Effector memory CD4-positive, alpha-beta T cell (primary cell): ENCODE measurements around the gene SNX32.

ENCODE experiments used
- DNase-seq, 3 donors: peaks; one replicate each; pipeline ENCODE4 v3.0.0-alpha.2; 2020
- H3K27ac ChIP-seq: 2 replicates; pipeline ENCODE4 v1.7.0; 2013; ENCODE audit warnings: mild to moderate bottlenecking, low read length, moderate library complexity; ENCODE audit not compliant: insufficient read depth, poor library complexity, severe bottlenecking
- H3K27me3 ChIP-seq: replicated peaks from 2 replicates; pipeline ENCODE4 v1.7.0; 2013; ENCODE audit warnings: mild to moderate bottlenecking, low read length; ENCODE audit not compliant: insufficient read depth, control insufficient read depth, poor library complexity, severe bottlenecking
- H3K36me3 ChIP-seq: 2 replicates; pipeline ENCODE4 v1.7.0; 2013; ENCODE audit warnings: mild to moderate bottlenecking, low read length, moderate library complexity; ENCODE audit not compliant: control insufficient read depth, insufficient read depth
- H3K4me1 ChIP-seq: 2 replicates; pipeline ENCODE4 v1.7.0; 2013; ENCODE audit warnings: low read length, mild to moderate bottlenecking; ENCODE audit not compliant: control insufficient read depth, insufficient read depth, poor library complexity, severe bottlenecking
- H3K4me3 ChIP-seq: 2 replicates; pipeline ENCODE4 v1.7.0; 2013; ENCODE audit warnings: low read length, low read depth, mild to moderate bottlenecking; ENCODE audit not compliant: insufficient read depth, poor library complexity, severe bottlenecking
- H3K9me3 ChIP-seq: 2 replicates; pipeline ENCODE4 v1.7.0; 2013; ENCODE audit warnings: mild to moderate bottlenecking, low read length, moderate library complexity; ENCODE audit not compliant: control insufficient read depth

Gene SNX32

DNA sequence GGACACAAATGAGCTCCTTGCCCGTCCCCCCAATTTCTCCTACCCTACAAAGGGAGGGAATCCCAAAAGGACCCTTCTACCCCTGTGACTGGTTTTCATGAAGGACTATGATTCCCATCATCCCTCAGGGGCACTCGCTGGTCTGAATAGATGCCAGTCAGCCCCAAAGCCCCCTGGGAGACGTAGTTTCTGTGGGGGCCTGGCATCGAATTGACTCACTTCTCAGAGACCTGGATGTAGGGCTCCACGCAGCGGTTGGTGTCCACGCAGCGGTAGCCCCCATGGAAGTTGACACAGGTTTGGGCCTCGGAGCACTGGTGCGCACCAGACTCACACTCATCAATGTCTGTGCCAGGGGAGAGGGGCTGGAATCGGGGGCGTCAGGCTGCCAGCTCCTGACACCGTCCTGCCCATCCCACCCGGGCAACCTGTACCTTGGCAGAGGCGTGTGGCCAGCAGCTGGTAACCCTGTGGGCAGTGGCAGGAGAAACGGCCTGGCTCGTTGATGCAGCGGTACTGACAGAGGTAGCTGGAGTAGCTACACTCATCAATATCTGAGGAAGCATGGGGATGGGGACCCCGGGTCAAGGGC, 34.4 kb downstream of the SNX32 start:
- Histone ChIP-seq H3K27me3 (no peaks in the 10 kb centered on the region), H3K4me1 (peaks cover 5% of the 10 kb centered on the region), H3K27ac (no peak overlapping the region), H3K9me3 (no peaks in the 10 kb centered on the region), H3K4me3 (no peak overlapping the region), H3K36me3 (peaks cover 42% of the 10 kb centered on the region)
- no peak for DNase-seq

DNA sequence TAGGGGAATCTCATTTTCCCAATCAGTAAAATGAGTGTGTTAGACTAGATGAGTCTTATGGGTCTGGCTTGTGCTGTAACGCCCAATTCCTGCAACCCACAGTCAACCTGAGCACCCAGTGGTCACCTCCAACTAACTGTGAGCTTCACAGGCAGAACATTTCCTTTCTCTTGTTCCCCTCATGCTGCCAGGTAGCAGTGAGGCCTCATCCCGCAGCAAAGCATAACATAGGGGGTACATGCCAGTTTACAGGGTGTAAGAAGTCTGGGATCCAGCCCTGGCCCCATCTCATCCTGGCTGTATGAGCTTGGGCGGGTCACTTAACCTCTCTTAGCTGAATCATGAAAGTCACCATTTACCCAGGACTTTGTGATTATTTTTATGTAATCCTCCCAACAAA, 35.1 kb downstream of the SNX32 start:
- no peaks in the 10 kb centered on the region for H3K9me3 ChIP-seq
- no peak for DNase-seq
- H3K36me3 ChIP-seq = peaks cover 35% of the 10 kb centered on the region
- peaks cover 6% of the 10 kb centered on the region for H3K4me1 ChIP-seq
- H3K4me3 ChIP-seq = no peak overlapping the region
- no peak overlapping the region for H3K27ac ChIP-seq
- H3K27me3 ChIP-seq = no peaks in the 10 kb centered on the region

DNA sequence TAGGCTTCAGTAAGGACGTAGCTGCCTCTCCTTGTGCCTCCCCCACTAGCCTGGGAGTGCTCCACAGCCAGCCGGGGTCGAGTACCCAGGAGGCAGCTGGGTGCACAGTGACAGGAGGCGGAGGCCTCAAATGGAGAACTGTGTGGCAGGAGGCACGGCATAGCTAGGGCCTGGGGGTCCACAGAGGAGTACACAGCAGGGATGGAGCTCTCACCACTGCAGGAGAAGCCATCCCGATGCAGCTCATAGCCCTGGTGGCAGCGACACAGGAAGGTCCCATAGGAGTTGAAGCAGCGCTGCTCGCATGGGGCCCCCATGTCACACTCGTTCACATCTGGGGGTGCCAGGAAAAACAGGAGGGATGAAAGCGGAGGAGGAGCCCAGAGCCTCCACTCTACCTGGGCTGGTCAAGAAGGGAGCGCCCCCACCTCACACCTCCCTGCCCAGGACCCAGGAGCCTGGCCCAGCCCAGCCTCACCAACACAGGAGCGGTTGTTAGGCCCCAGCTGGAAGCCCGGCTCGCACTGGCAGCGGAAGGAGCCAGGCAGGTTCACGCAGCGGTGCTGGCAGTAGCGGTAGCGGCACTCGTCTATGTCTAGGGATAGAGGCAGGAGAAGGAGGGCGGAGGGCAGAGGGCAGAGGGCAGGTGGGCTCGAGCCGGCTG, 36.0 kb downstream of the SNX32 start:
- Histone ChIP-seq H3K4me1 (peaks cover 6% of the 10 kb centered on the region), H3K4me3 (no peak overlapping the region), H3K27ac (no peak overlapping the region), H3K27me3 (no peaks in the 10 kb centered on the region), H3K36me3 (peaks cover 26% of the 10 kb centered on the region), H3K9me3 (no peaks in the 10 kb centered on the region)
- DNase-seq = no peak

DNA sequence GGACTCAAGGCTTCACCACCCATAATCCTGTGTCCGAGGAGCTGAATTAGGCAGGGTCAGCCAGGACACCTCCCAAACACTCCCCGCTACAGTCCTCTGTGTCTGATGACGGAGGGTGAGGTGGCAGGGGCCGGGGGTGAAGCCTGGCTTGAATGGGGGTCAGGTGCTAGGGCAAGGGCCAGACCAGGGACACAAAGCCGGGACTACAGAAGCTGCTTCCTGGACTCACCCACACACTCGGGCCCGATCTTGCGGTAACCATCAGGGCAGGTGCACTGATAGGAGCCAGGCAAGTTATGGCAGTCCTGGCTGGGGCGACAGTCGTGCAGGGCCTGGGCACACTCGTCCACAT, 36.5 kb downstream of the SNX32 start:
- Histone ChIP-seq H3K36me3 (peaks cover 21% of the 10 kb centered on the region), H3K4me3 (no peak overlapping the region), H3K27ac (no peak overlapping the region), H3K9me3 (no peaks in the 10 kb centered on the region), H3K27me3 (no peaks in the 10 kb centered on the region), H3K4me1 (peaks cover 6% of the 10 kb centered on the region)
- DNase-seq = no peak

DNA sequence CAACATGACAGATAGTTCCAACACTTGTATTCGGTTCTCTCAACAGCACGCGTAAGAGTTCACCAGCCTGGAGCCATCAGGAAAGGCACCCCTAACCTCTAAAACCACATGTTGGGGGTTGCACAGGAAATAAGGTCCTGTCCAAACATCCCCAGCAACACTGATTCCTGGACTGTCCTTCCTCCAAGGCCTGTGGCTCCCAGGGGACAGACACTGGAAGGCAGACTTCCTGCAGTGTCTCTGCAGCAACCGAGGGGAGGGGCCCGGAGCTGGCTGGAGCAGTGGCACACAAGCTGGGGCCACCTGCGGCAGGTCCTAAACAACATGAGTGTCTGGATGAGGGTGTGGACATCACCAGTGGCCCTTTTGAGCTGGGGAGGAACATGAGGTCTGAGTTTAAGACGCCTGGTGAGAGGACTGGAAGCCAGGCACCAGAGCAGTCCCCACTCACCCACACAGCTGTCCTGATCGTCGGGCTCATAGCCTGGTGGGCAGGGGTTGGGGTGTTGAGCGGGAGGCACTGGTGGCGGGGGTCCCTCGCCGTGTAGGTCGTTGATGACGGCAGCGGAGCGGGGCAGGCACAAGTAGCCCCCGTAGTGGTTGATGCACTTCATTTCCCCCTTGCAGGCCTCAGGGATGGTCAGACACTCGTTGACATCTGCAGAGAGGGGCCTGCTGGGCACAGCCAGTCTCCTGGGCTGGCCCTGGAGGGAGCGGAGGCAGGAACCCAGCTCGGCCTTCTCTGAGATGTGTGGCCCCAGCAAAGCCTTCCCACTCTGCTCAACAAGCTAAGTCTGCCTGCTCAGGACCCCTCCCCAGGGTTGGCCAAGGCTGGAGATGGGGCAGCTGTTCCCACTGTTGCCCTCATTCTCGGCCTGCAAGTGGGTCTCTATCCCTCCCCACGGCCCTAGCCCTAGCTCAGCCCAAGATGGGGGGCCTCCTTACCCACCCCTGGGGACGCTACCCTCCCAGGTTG, 37.2 kb downstream of the SNX32 start:
- H3K27me3 ChIP-seq = no peaks in the 10 kb centered on the region
- no peak for DNase-seq
- peaks cover 14% of the 10 kb centered on the region for H3K36me3 ChIP-seq
- H3K4me3 ChIP-seq = no peak overlapping the region
- H3K27ac ChIP-seq = no peak overlapping the region
- no peaks in the 10 kb centered on the region for H3K9me3 ChIP-seq
- H3K4me1 ChIP-seq = peaks cover 6% of the 10 kb centered on the region

DNA sequence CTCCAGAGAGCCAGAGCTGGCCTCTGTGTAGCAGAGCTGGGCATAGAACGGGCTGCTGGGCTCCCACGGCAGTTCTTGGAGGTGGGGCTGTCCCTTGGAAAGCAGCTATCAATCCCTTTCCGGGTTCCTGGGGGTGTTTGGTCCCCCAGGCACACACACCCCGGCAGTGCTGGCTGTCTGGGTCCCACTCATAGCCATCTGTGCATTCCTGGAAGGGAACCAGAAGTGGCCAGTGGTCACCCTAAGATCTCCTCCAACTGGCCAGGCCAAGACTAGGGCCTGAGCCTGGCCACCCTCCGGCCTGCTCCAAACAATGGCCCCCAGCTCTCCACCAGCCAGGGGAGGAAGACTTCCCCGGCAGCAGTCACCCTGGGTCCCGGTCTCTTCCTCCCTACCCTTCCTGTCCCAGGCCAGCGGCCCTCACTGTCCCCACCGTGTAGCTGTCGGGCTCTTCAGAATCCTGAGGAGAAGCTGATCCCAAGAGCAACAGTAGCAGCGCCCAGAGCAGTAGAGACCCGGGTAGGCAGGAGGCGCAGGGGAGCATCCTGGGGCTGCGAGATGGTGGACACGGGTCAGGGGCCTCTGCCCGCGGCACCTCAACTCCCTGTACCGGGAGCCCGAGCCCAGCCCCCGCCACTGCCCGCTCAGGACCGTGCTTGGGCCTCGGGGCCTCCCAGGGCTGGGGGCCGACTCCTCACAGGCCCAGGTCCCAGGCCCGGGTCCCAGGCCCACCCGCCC, 38.2 kb downstream of the SNX32 start:
- H3K27me3 ChIP-seq = no peaks in the 10 kb centered on the region
- H3K4me3 ChIP-seq = no peak overlapping the region
- no peak for DNase-seq
- no peak overlapping the region for H3K27ac ChIP-seq
- no peaks in the 10 kb centered on the region for H3K9me3 ChIP-seq
- H3K36me3 ChIP-seq = peaks cover 4% of the 10 kb centered on the region
- peaks cover 6% of the 10 kb centered on the region for H3K4me1 ChIP-seq

DNA sequence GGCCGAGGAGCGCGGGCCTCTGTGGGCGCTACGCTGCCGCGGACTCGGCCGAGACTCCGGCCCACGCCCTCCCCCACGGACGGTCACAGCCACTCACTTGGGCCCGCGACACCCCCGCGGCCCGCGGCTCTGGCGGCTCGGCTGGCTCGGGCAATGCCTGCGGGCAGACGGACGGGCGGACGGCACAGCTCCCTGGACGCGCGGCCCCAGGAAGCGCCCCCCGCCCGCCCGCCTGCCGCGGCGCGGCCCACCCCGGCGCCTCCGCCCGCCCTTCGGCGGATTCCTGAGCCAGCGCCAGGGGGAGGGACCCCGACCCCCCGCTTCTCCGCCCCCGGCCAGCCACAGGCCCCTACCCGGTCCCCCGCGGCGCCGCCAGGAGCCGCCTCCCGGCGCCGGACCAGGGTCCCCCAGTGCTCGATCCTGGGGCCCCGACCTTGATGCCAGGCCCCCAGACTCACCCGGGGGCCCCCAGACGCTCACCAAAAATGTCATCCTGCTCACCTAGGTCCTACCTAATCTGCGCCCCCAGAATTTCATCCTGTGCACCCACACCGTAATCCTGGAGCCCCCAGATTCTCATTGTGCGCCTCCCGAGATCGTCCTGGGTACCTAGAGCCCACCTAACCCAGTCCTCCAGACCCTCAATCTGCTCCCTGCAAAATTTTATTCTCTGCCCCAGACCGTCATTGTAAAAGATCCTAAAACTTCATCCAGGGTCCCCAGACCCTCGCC, 39.0 kb downstream of the SNX32 start, which contains the start of gene EFEMP2:
TSS of gene EFEMP2 (minus strand) at position 215 of the 732 bp plus-strand sequence. CDS start 446 bp downstream, outside the sequence.
- H3K4me3 ChIP-seq = peak within 1 kb of the TSS; percentile 57
- no peaks in the 10 kb centered on the region for H3K36me3 ChIP-seq
- no peak for DNase-seq
- peaks cover 6% of the 10 kb centered on the region for H3K4me1 ChIP-seq
- H3K9me3 ChIP-seq = no peaks in the 10 kb centered on the region
- H3K27ac ChIP-seq = peak within 1 kb of the TSS; percentile 80
- H3K27me3 ChIP-seq = no peaks in the 10 kb centered on the region

DNA sequence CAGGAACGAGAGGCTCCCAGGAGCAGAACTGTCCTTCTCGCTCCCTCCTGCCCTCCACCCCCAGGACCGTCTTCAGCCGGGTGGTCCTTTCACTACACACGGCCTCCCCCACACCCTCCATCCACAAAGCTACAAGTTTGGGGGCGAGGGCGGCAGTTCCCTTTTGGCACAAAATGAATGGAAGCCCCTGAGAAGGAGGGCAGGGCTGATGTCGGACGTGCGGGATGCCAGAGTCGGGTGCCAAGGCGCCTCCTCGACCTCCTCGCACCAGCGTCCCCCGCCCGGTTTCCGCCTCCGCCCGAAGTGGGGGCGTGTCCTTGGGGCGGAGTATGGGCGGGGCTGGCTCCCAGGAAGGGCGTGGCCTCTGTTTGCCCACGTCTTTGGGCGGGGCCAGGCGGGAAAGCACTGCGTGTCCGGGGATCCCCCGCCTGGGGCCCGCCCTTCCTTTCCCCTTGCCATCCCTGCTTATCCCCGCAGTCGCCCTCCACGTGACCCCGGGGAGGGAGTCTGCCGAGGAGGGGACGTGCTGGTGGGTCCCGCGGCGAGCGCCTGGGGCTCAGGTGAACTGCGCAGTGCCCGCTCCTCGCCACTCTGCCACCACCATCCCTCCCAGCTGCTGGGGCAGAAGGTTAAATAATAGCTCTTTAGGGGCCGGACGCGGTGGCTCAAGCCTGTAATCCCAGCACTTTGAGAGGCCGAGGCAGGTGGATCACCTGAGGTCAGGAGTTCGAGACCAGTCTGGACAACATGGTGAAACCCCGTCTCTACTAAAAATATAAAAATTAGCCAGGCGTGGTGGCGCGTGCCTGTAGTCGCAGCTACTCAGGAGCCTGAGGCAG, 39.8 kb downstream of the SNX32 start:
- H3K4me3 ChIP-seq = peak overlapping the region; percentile 57
- H3K27ac ChIP-seq = peak overlapping the region; percentile 80
- DNase-seq = peak; percentile 94 to 97 (median 95)
- no peaks in the 10 kb centered on the region for H3K36me3 ChIP-seq
- H3K4me1 ChIP-seq = peaks cover 6% of the 10 kb centered on the region
- H3K9me3 ChIP-seq = no peaks in the 10 kb centered on the region
- no peaks in the 10 kb centered on the region for H3K27me3 ChIP-seq
